ENCODE measurements around the gene AXIN1.
"Not testable (repeated sequence)": the region's sequence is repeated elsewhere in the genome, so short reads cannot be mapped to it uniquely, and the experiment has no call there.

AXIN1 gene

GRCh38 chr16:263182-263774 is 89.2 kb downstream of the AXIN1 start:
- DNase-seq, result no peak

GRCh38 chr16:262121-262745 is 90.3 kb downstream of the AXIN1 start:
- no peak for DNase-seq

- DNase-seq, result no peak
These were observed 91.4 kb downstream of the AXIN1 start for GRCh38 chr16:261031-261691.

- no peak for DNase-seq
These were observed 92.2 kb downstream of the AXIN1 start for GRCh38 chr16:260326-260725.

- no peak for DNase-seq
These were observed 92.7 kb downstream of the AXIN1 start for GRCh38 chr16:259814-260253.

GRCh38 chr16:259226-259625 is 93.3 kb downstream of the AXIN1 start:
- no peak for DNase-seq

GRCh38 chr16:258091-258490 is 94.4 kb downstream of the AXIN1 start:
- not testable (repeated sequence) for DNase-seq

- DNase-seq, result no peak
These were observed 97.3 kb downstream of the AXIN1 start for GRCh38 chr16:255183-255582.

GRCh38 chr16:254461-254860 is 98.1 kb downstream of the AXIN1 start:
- no peak for DNase-seq

- DNase-seq, result no peak
These were observed 98.7 kb downstream of the AXIN1 start for GRCh38 chr16:253833-254232.

- no peak for DNase-seq
These were observed 99.9 kb downstream of the AXIN1 start for GRCh38 chr16:252366-253337.

GRCh38 chr16:249431-249830 is 103.1 kb downstream of the AXIN1 start:
- no peak for DNase-seq

- no peak for DNase-seq
These were observed 105.5 kb downstream of the AXIN1 start for GRCh38 chr16:247027-247426.

GRCh38 chr16:245105-245504 is 107.4 kb downstream of the AXIN1 start:
- no peak for DNase-seq

- no peak for DNase-seq
These were observed 109.2 kb downstream of the AXIN1 start for GRCh38 chr16:243348-243747.

- no peak for DNase-seq
These were observed 110.2 kb downstream of the AXIN1 start for GRCh38 chr16:242281-242680.

GRCh38 chr16:240559-240958 is 112.0 kb downstream of the AXIN1 start:
- DNase-seq, result no peak

GRCh38 chr16:239948-240277 is 112.6 kb downstream of the AXIN1 start:
- no peak for DNase-seq
